Colonic mucosa (tissue), 4 donors: ENCODE measurements around the gene SKAP1. TPM values are rescaled to one million over a fixed set of nuclear protein-coding genes. Genes with fewer than 3 reads are reported as not detected.

ENCODE experiments used
- DNase-seq: peaks from one replicate; pipeline ENCODE4 v3.0.0-alpha.2; 2020
- H3K27ac ChIP-seq: fragments of 200-600 bp; one replicate; pipeline ENCODE4 v1.8.0; 2021
- H3K27me3 ChIP-seq: fragments of 200-600 bp; one replicate; pipeline ENCODE4 v1.8.0; 2021
- H3K36me3 ChIP-seq: fragments of 200-600 bp; one replicate; pipeline ENCODE4 v1.8.0; 2021
- H3K4me1 ChIP-seq: fragments of 200-600 bp; one replicate; pipeline ENCODE4 v1.8.0; 2021; ENCODE audit warnings: mild to moderate bottlenecking
- H3K4me3 ChIP-seq: fragments of 200-600 bp; one replicate; pipeline ENCODE4 v1.8.0; 2021
- H3K9ac ChIP-seq, 2 donors: one replicate each; pipeline ENCODE4 v1.7.0; 2013; ENCODE audit warnings: control low read depth in 2 of 2, low read depth in 2 of 2, low read length in 2 of 2
- H3K9me3 ChIP-seq: fragments of 200-600 bp; one replicate; pipeline ENCODE4 v1.8.0; 2021
- intact Hi-C: fragments of 100-400 bp; cut with DNase I; formaldehyde crosslinking; loops from one replicate; pipeline ENCODE4 v1.14.1; 2022
- total RNA-seq, 2 donors: library from RNA; stranded (reverse); fragmentation: NEBNext Ultra II Directional in 1 of 2; extraction: Animal tissue kit (Norgen Biotek cat#: 25700) in 1 of 2; gene quantifications; one replicate each; pipeline ENCODE4 v1.2.1, GENCODE V29; 2021
- TF ChIP-seq, protein P1 (sequence below): fragments of 200-600 bp; IDR thresholded peaks from one replicate; pipeline ENCODE4 v1.8.0; 2022; ENCODE audit warnings: antibody characterized with exemption, mild to moderate bottlenecking
- donor health status: healthy.
- donor health status: DM: no; HTN: no; CAD: no.
- donor health status: DM: no; HTN: no; CAD: no.

Gene SKAP1
- total RNA-seq, 2 donors from 2014 or later = 1.2 to 2.1 TPM

DNA sequence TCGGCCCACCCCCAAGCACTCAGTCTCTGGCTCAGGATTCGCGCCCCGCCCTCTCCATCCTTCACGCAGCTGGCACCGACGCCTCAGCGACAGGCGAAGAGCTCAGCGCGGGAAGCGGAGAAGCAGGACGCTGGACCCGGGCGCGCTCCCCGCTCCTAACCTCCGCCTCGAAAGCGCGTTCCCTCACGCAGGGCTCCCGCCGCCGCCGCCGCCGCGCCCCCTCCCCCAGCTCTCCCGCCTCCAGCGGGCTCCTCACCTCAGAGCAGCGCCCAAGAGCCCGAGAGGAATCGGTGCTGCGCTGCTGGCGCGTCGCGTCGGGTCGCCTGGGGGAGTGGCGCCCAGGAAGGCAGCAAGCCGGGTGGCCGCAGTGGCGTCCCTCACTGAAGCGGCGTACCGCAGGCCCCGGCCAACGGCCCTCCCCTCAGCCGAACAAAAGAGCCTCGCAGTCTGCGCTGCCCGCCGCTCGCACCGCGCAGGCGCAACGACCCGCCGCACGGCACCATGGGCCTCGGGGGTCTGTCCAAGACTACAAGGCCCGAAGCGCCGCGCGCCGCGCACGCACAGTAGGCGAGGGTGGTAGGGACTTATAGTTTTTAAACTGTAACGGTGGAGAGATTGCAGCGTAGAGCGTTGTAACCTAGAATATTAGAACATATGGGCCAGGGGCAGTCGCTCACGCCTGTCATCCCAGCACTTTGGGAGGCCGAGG lies 328.8 kb downstream of the SKAP1 start, which contains the start of gene CBX1:
Gene CBX1 (minus strand): TSS at position 467 of the 709 bp plus-strand sequence. CDS start 24,474 bp downstream, outside the sequence.
- Histone ChIP-seq H3K9me3 (no peaks in the 10 kb centered on the region), H3K27ac (peak within 1 kb of the TSS; percentile 76), H3K9ac (peak within 1 kb of the TSS; percentile 74 to 80), H3K4me1 (peaks cover 5% of the 10 kb centered on the region), H3K4me3 (peak within 1 kb of the TSS; percentile 64), H3K36me3 (no peaks in the 10 kb centered on the region), H3K27me3 (no peaks in the 10 kb centered on the region)
- intact Hi-C loops = no loop called here
- peak; percentile 96 for DNase-seq
- TF ChIP-seq, protein P1, sequence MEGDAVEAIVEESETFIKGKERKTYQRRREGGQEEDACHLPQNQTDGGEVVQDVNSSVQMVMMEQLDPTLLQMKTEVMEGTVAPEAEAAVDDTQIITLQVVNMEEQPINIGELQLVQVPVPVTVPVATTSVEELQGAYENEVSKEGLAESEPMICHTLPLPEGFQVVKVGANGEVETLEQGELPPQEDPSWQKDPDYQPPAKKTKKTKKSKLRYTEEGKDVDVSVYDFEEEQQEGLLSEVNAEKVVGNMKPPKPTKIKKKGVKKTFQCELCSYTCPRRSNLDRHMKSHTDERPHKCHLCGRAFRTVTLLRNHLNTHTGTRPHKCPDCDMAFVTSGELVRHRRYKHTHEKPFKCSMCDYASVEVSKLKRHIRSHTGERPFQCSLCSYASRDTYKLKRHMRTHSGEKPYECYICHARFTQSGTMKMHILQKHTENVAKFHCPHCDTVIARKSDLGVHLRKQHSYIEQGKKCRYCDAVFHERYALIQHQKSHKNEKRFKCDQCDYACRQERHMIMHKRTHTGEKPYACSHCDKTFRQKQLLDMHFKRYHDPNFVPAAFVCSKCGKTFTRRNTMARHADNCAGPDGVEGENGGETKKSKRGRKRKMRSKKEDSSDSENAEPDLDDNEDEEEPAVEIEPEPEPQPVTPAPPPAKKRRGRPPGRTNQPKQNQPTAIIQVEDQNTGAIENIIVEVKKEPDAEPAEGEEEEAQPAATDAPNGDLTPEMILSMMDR = no peak

DNA sequence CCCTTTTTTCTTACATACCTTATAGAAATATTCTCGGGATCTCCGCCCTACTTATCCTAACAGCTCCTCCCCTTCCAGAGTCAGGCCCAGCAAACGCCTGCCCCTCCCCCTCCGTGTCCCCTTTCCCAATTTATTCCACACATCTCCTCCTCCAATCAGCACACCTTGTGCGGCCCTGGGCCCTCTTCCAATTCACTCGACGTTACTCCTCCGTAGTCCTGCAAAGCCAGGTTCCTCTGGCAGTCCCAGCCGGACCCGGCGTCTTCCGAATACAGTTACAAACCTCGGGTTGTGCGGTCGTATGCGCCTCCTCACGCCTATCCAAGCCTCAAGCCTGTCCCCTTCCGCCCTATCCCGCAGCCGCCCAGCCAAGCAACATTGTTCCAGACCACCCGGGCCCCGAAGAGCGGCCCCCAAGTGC lies 329.4 kb downstream of the SKAP1 start:
- Histone ChIP-seq H3K27ac (peak overlapping the region; percentile 76), H3K27me3 (no peaks in the 10 kb centered on the region), H3K4me3 (peak overlapping the region; percentile 64), H3K9ac (peak overlapping the region; percentile 74 to 80), H3K36me3 (no peaks in the 10 kb centered on the region), H3K4me1 (peaks cover 5% of the 10 kb centered on the region), H3K9me3 (no peaks in the 10 kb centered on the region)
- intact Hi-C loops = no loop called here
- peak; percentile 79 for DNase-seq
- TF ChIP-seq, protein P1 = no peak

DNA sequence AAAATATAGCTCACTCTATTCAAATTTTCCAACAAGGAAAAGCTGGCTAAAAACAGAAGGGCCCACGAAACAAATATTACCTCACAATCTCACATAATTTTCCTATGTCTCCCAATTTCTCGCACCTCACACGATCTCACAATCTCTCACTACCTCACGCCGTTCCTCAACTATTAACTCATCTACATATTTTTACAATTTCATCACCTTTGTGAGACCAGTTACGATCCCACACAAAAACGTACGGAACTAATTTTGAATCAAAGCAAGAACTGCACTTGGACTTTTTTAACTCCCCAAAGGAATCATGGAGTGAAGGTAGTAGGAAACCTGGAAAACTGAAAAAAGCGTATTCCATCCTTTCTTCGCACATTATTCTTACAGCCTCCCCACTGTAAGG lies 329.9 kb downstream of the SKAP1 start:
- no peaks in the 10 kb centered on the region for H3K27me3 ChIP-seq
- H3K27ac ChIP-seq = peak overlapping the region; percentile 76
- peak overlapping the region; percentile 74 to 80 for H3K9ac ChIP-seq
- no peaks in the 10 kb centered on the region for H3K9me3 ChIP-seq
- DNase-seq = no peak
- H3K4me3 ChIP-seq = peak overlapping the region; percentile 64
- H3K4me1 ChIP-seq = peaks cover 5% of the 10 kb centered on the region
- intact Hi-C loops = no loop called here
- H3K36me3 ChIP-seq = no peaks in the 10 kb centered on the region
- TF ChIP-seq, protein P1 = no peak

DNA sequence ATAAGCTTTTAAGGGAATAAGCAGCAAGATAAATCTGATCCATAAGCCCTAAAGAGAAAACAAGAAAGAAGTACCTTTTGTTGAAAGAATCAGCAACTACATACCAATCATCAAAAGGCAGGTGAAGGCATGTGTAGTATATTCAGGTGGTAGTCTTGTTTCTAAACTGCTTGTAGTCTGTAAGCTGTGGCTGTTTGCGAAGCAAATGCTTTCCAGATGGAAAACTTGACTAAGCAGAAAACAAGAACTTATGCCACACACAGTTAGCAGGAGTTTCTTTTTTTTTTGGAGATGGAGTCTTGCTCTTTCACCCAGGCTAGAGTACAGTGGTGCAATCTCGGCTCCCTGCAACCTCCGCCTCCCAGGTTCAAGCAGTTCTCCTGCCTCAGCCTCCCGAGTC lies 334.4 kb downstream of the SKAP1 start:
- no peak for DNase-seq
- no peak overlapping the region for H3K4me3 ChIP-seq
- no peaks in the 10 kb centered on the region for H3K36me3 ChIP-seq
- no peak overlapping the region for H3K27ac ChIP-seq
- intact Hi-C loops = no loop called here
- TF ChIP-seq, protein P1 = no peak
- H3K4me1 ChIP-seq = peaks cover 5% of the 10 kb centered on the region
- H3K9ac ChIP-seq = no peak overlapping the region
- no peaks in the 10 kb centered on the region for H3K9me3 ChIP-seq
- no peaks in the 10 kb centered on the region for H3K27me3 ChIP-seq

DNA sequence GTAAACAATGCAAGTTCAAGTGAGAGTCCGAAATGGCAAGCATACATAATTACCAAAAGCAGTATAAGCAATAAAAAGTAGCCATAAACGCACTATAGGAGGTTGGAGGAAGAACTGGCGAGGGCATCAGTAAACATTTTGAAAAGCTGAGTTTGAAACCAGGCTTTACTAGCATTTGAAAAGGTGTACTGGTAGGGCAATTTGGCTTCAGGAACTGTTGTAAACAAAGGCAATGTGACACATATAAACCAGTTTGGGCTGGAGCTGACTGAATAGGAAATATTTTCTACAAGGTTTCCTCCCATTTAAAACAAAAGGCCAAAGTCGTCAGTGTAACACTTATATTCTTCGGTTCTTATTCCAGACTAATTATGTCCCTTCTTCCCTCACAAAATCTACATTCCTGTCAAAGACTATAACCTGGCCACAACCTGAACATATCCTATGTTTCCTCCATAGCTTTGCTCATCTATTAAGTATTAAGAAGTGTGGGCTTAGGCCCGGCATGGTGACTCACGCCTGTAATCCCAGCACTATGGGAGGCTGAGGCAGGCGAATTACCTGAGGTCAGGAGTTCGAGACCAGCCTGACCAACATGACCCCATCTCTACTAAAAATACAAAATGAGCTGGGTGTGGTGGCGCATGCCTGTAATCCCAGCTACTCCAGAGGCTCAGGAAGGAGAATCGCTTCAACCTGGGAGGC lies 336.5 kb downstream of the SKAP1 start:
- Histone ChIP-seq H3K27me3 (no peaks in the 10 kb centered on the region), H3K9me3 (no peaks in the 10 kb centered on the region), H3K27ac (peak overlapping the region; percentile 79), H3K4me3 (no peak overlapping the region), H3K36me3 (no peaks in the 10 kb centered on the region), H3K4me1 (no peaks in the 10 kb centered on the region), H3K9ac (no peak overlapping the region)
- peak; percentile 58 for DNase-seq
- intact Hi-C loops = no loop called here
- TF ChIP-seq, protein P1 = no peak
